AG04449 (cell line): ENCODE data around the gene TMEM229B.

Experiments used
- CTCF ChIA-PET: fragments of 350-600 bp; formaldehyde crosslinking; extraction: SDS; loops from one replicate; lab custom pipeline; 2021; ENCODE audit warnings: antibody characterized with exemption; lab: Yijun Ruan, JAX
- POLR2A ChIA-PET: fragments of 400-600, 350-600 bp; formaldehyde crosslinking; extraction: SDS; loops from one replicate; lab custom pipeline; 2020; ENCODE audit warnings: antibody characterized with exemption, inconsistent platforms; lab: Yijun Ruan, JAX
- DNase-seq: peaks from one replicate; pipeline ENCODE4 v3.0.0-alpha.2; 2010; ENCODE audit warnings: low read depth, low spot score
- H3K4me3 ChIP-seq: 2 replicates; pipeline ENCODE4 v1.5.1; 2011; ENCODE audit warnings: low read depth, mild to moderate bottlenecking, control low read depth, low read length
- CTCF ChIP-seq: IDR thresholded peaks from one replicate; pipeline ENCODE4 v1.5.1; 2011; ENCODE audit warnings: mild to moderate bottlenecking, moderate library complexity, low read length, control low read depth, inconsistent platforms; ENCODE audit not compliant: insufficient read depth; ENCODE audit errors: missing control alignments

The TMEM229B gene

GRCh38 chr14:67513631-67514108 is 25.1 kb upstream of the TMEM229B start:
- ChIA-PET CTCF (interaction anchor here (1.1 to 5.2 kb wide), 4 partner anchors 13 to 86 kb away, joined by 4 to 24 read pairs (median 11); no protein-coding TSS in a partner anchor), POLR2A (no interaction called here)
- no peak for DNase-seq
- TF ChIP-seq CTCF, result no peak
- H3K4me3 ChIP-seq, result 0 out of 2 replicates have a peak overlapping the region, but pooled peaks have one; percentile 1

- H3K4me3 ChIP-seq, result no peak overlapping the region
- no peak for DNase-seq
- TF ChIP-seq CTCF, result no peak
- ChIA-PET CTCF (interaction anchor here (2.4 to 5.2 kb wide), 3 partner anchors 14 to 85 kb away, joined by 8 to 24 read pairs (median 14); no protein-coding TSS in a partner anchor), POLR2A (no interaction called here)
Observed at GRCh38 chr14:67512463-67513310, 24.2 kb upstream of the TMEM229B start.

- H3K4me3 ChIP-seq, result no peak overlapping the region
- TF ChIP-seq CTCF, result no peak
- ChIA-PET CTCF (interaction anchor here (4.2 to 5.2 kb wide), 2 partner anchors 16 to 84 kb away, joined by 14 to 24 read pairs; no protein-coding TSS in a partner anchor), POLR2A (no interaction called here)
- no peak for DNase-seq
Observed at GRCh38 chr14:67510836-67511235, 22.3 kb upstream of the TMEM229B start.

- TF ChIP-seq CTCF, result no peak
- DNase-seq, result no peak
- POLR2A ChIA-PET, result interaction anchor here (0.6 kb wide), 1 partner anchor 43 kb away, joined by 5 read pairs; no protein-coding TSS in a partner anchor
- CTCF ChIA-PET, result interaction anchor here (2.6 to 5.2 kb wide), 3 partner anchors 16 to 83 kb away, joined by 12 to 24 read pairs (median 14); no protein-coding TSS in a partner anchor
- H3K4me3 ChIP-seq, result no peak overlapping the region
Observed at GRCh38 chr14:67510121-67510520, 21.6 kb upstream of the TMEM229B start.

GRCh38 chr14:67508956-67509355 is 20.4 kb upstream of the TMEM229B start:
- H3K4me3 ChIP-seq, result no peak overlapping the region
- no peak for DNase-seq
- ChIA-PET CTCF (interaction anchor here (2.6 kb wide), 1 partner anchor 62 kb away, joined by 12 read pairs; no protein-coding TSS in a partner anchor), POLR2A (no interaction called here)
- no peak for TF ChIP-seq CTCF

GRCh38 chr14:67505254-67505653 is 16.7 kb upstream of the TMEM229B start:
- TF ChIP-seq CTCF, result no peak
- H3K4me3 ChIP-seq, result no peak overlapping the region
- ChIA-PET CTCF (interaction anchor here (1.2 to 1.4 kb wide), 2 partner anchors 19 to 22 kb away, joined by 3 read pairs; no protein-coding TSS in a partner anchor), POLR2A (no interaction called here)
- DNase-seq, result no peak
